ENCODE data around the gene NKAP.
"Not testable (repeated sequence)": the region's sequence is repeated elsewhere in the genome, so short reads cannot be mapped to it uniquely, and the experiment has no call there.

Gene NKAP

DNA sequence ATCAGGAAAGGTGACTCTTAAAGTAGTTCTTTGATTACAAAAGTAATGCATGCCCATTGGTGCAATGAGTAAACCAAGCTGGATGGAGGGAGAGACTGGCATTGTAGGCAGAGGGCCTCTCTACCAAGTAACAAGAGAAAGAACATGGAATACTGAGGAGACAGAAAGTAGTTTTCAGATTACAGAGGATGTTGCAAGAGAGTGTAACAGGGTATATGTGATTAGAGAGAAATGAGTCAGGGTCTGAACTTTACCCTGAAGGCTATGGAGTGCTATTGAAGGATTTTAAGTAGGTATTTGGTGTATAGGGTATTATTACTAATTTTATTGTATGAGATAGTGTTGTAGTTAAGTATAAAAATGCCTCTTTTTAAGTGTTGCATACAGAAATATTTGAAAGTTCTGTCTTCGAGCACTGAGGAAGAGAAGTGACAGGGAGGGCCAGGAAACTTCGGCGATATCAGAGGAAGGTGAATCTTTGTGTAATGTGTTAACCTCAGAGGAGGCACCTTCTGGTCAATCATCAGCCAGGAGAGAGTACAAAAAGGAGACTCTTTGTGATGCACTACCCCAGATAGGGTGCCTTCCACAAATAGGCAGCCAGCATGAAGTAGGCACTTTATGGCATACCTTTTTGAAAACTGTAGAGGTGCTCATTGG, 8.2 kb downstream of the NKAP start:
- DNase-seq = no peak

DNA sequence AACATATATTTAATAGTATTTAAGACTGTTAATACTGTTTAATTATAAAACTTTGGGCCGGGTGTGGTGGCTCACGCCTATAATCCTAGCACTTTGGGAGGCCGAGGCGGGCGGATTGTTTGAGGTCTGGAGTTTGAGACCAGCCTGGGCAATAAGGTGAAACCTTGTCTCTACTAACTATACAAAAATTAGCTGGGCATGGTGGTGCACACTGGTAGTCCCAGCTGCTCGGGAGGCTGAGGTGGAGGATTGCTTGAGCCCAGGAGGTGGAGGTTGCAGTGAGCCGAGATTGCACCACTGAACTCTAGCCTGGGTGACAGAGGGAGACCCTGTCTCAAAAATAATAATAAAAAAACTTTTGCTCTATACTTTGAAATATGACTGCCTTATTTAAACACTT, 21.2 kb downstream of the NKAP start:
- not testable (repeated sequence) for DNase-seq

DNA sequence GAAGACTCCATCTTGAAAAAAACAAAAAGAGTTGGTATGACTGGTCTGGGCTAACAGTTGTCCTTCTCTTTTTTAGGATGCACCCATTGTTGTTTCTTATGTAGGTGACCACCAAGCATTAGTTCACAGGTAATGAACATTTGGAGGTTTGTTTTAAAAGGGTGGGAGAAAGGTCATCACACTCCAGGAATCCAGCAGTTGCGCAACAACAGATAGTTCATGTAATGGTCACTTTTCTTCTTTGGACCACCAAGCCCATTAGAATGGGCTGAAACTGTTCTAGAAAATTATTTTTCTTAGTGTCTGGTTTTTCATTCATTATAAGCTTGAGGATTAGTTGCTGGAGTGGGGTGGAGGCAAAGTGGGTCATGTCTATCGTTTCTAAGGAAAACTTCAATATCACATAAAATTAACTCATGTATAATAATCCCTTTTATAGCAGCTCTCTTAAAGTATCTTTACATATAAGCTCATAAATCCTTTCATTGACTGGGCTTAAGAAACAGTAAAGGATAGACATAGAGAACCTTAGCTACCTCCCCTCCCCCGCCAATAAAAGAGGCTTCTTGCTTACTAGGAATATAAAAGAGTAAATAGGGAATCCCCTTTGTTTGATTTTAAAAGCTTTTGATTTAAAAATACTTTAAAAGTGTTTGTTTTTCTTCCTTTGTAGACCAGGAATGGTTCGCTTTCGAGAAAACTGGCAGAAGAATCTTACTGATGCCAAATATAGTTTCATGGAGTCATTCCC, 23.5 kb downstream of the NKAP start:
- no peak for DNase-seq

DNA sequence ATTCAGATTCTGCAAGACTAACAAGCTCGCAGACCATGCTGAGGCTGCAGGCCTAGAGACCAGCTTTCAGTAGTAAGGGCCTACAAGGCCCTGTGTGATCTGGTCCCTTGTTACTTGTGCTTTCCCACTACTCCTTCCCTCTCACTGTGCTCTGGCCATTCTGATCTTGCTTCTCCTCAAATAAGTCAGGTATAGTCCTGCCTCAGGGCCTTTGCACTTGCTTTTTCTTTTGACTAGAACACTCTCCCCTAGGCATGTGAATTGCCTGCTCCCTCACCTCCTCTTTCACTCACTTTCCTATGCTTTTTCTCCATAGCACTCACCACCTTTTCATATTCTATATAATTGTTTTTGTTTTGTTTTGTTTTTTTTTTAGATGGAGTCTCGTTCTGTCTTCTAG, 25.7 kb downstream of the NKAP start:
- no peak for DNase-seq

DNA sequence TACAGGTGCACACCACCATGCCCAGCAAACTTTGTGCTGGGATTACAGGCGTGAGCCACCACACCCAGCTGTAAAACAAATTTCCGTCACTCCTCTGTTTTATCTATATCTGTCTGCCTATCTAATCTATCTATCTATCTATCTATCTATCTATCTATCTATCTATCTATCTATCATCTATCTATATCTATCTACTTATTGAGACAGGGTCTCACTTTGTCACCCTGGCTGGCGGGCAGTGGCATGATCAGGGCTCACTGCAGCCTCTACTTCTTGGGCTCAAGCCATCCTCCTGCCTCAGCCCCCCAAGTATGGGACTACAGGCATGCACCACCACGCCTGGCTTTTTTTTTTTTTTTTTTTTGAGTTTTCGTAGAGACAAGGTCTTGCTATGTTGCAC, 27.2 kb downstream of the NKAP start:
- no peak for DNase-seq

DNA sequence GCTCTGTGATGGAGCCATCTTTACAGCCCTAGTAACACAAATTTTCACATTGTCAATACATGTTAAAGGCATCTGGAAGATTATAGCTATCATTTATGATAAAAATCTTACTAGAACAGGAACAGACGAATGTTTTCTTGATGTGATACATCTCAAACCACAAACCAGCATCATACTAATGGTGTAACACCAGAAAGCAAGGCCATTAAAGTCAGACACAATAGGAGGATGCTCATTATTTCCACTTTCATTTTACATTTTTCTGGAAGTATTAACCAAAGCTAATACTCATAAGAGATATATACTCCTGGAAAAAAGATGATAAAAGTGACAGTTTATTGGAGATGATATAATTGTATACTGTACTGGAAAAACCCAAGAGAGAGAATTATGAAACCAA, 42.6 kb downstream of the NKAP start:
- DNase-seq = no peak

DNA sequence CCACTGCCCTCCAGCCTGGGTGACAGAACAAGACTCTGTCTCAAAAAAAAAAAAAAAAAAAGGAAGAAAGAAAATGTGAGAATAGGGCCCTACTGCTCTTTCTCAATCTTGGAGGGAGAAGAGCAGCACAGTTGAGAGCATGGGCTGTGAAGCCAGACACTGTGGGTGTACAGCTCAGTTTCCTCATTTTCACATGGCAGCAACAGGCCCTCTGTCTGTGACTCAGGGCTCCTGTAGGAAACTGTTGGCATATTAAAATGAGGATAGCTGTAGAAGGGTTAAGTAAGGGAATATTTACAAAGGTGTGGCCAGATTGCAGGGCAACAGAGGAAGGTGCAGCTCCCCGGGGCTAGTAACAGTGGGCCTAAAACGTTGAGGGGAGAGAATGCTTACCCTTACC, 44.4 kb downstream of the NKAP start:
- no peak for DNase-seq

DNA sequence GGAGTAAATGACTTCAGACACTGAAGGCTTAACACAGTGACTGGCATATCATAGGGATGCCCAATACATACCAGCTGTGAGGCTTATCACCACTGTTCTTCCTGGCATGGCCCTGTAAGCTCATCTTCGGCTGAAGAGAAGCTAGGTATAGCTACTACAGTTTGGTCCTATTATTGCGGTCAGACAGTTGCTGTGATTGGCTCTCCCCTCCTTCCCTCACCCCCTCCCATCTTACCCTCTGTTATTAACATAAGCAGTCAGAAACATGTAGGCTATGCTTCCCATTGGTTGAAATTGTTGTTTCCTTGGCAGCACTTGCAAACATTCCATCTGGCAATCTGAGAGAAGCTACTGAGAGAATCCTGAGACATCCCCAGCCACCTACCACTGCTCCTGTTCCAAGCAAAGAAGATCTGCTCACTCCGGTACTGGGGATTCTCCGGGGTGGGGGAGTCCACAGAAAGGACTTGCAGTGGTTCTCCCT, 47.7 kb downstream of the NKAP start, which contains the start of gene AKAP14:
TSS of gene AKAP14 (plus strand) at position 51 of the 484 bp plus-strand sequence. CDS start 7,331 bp downstream, outside the sequence.
- DNase-seq = no peak

DNA sequence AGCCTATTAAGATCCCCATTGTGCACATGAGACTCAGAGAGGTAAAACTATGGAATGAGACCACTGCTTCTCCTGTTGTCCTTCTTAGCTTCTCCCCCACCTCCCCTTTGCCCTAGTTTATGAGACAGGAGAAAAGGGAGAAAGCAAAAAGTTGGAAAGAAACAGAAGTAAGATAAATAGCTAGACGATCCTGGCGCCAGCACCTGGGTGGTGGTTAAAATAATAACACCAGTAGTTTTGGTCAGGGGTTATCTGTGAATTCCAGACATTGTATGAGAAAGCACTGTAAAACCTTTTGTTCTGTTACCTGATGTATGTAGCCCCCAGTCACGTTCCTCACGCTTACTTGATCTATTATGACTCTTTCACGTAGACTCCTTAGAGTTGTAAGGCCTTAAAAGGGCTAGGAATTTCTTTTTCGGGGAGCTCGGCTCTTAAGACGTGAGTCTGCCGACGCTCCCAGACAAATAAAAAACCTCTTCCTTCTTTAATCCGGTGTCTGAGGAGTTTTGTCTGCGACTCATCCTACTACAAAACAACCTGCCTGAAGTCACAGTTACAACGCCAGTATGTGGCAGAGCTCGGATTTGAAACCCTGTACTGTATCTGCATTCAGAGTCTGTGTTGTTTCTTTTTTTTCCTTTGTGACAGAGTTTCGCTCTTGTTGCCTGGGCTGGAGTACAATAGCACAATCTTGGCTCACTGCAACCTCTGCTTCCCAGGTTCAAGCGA, 51.4 kb downstream of the NKAP start:
- not testable (repeated sequence) for DNase-seq

DNA sequence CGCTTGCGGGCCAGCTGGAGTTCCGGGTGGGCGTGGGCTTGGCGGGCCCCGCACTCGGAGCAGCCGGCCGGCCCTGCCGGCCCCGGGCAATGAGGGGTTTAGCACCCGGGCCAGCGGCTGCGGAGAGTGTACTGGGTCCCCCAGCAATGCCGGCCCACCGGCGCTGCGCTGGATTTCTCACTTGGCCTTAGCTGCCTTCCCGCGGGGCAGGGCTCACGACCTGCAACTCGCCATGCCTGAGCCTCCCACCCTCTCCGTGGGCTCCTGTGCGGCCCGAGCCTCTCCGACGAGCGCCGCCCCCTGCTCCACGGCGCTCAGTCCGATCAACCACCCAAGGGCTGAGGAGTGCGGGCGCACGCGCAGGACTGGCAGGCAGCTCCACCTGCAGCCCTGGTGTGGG, 52.9 kb downstream of the NKAP start:
- DNase-seq = not testable (repeated sequence)

DNA sequence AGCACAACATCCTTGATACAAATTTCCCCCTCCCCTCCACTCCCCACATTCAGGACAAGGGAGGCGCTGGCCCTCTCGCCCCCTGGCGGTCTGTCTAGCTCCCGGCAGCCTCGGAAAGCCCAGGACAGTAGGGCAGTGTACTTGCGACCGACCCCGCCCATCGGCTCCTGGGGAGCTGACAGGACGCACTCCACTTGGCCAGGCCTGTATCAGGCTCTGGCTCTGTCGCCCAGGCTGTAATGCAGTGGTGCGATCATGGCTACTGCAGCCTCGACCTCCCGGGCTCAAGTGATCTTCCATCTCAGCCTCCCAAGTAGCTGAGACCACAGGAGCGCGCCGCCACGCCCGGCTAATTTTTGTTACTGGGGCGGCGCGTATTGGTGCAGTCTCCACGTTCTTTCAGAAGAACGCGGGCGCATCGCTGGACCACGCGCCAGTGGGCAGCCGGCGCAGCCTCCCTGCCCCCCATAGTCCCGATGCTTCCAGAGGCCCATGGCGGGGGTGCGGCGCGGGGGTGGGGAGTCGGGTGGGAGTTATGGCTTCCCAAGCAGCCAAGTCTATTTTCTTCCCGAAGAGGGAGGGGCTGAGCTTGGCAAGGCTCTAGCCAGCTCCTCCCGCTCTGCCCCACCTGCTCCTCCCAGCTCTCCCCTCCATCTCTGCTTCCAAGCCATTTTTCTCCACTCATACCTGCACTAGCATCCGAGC, 55.7 kb downstream of the NKAP start:
- DNase-seq = peak; percentile 48

DNA sequence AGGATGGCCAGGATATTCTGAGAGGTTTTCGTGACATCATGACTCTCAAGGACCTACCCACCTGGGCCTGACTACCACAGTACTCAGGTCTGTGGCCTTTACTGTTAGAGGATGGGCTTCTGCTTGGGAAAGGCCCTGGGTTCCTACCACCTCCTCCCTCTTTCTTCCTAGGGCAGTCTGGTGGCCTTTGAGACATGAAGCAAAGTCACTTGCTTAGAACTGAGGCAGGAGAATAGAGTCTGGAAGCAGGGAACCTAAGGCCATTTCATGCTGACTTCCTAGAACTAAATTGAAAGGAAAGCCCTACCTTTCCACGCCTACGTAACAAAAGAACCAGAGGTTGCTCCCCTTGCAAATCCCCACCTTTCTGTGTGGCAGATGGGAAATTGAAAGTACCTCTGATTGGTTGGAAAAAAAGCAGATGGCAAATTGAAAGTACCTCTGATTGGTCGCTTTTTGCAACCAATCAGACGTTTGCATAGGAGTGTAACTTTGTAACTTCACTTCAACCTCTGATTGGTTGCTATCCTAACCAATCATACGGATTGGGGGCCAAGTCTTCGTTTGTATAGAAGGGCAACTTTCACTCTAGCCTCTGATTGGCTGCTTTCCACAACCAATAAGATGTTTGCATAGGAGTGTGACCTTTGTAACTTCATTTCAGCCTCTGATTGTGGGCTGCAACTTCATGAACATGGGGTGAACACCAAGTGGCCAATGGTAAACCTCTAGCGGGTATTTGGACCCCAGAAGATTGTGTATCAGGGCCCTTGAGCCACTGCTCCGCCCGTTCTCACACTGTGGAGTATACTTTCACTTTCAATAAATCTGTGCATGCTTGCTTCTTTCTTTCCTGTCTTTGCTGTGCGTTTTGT, 57.8 kb downstream of the NKAP start:
- DNase-seq = no peak

DNA sequence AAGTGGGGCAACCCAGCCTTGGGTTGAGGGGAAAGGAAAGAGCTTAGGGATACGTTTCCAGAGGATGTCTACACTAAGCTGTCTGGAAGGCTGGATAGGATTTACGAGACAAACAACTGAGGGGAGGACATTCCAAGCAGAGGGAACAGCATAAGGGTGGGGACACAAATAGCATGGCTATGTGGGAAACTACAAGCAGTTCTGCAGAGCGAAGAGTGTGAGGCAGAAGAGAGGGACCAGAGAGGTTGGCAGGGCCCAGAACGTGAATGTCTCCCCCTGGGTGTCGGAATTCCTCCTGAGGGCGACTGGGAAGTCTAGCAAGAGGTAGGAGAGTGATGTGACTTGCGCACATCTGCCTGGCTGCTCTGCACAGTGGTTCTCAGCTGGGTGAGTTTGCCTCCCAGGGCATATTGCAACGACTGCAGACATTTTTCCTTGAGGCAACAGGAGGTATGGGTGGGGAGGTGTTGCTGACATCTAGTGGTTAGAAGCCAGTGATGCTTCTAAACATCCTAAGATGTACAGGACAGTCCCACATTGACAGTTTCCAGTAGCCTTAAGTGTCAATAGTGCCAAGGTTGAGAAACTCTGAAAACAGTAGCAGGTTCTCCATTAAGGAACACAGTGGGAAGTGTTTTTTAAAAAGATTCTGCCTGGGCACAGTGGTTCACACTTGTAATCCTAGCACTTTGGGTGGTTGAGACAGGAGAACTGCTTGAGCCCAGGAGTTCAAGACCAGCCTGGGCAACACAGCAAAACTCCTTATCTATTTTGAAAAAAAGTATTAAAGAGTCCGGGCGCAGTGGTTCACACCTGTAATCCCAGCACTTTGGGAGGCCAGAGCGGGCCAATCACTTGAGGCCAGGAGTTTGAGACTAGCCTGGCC, 62.8 kb downstream of the NKAP start:
- DNase-seq = no peak

DNA sequence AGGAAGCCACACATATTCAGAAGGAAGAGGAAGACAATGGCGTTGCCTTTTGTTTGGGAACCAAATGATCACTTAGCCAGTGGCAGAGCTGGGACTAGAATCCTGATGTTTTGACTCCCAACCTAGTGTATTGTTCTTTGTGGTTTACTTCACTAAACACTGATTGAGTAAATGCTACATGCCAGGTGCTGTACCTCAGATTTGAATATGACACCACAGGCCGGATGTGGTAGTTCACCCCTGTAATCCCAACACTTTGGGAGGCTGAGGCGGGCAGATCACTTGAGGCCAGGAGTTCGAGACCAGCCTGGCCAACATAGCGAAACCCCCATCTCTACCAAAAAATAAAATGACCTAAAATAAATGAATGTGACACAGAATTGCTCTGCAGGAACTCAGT, 63.5 kb downstream of the NKAP start:
- DNase-seq = no peak

DNA sequence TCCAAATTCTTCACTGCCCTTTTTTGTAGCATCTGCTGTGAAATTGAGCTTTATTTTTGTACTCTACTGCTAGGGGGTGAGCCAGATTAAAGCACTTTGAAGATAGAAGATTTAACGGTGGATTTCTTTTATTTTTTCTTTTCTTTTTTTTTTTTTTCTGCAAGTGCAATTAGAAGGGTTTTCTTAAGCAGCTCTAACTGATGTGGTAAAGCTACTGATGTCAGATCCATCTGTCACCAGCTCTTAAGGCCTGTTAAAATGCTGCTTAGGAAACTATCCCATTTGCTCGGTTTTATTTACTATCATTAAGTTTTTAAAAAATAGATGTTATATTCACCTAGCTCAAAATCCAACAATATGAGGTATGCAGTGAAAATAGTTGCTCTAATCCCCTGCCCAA, 64.8 kb downstream of the NKAP start:
- DNase-seq = no peak

DNA sequence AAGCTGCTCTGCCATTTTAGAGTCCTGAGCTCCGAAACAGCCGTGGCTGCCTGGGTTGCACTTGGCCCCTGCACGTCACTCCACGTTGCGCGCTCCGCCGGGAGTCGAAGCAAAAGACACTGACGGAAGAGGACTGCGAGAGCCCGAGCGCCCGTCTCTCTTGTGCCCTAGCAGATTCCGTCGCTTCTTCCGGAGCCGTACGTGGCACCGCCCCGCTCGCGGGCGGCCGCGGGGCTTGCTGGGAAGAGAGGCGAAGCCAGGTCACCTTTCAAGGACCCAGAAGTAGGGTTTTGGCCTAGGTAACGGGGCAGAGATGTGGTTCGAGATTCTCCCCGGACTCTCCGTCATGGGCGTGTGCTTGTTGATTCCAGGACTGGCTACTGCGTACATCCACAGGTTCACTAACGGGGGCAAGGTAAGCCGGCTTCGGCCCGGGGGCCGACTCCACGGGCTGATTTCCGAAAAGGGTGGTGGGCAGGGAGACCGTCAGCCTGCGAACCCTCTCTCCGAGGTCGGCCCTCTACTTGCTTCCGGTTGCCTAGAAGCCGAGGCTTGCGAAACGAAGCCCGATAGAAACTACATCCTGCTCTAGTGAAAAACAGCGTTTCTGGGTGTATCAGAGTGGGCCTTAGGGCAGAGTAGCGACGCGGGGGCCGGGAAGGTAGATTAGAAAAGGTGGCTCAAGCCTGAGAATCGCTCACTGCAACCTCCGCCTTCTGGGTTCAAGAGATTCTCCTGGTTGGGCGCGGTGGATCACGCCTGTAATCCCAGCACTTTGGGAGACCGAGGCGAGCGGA, 71.8 kb downstream of the NKAP start, which contains the start of the genes NDUFA1 and RNF113A:
TSS of gene NDUFA1 (plus strand) at position 234 of the 797 bp plus-strand sequence. CDS start at position 314, 80 bp downstream.
TSS of gene RNF113A (minus strand) at position 135 of the 797 bp plus-strand sequence. CDS start at position 15, 120 bp downstream.
- peak; percentile 70 for DNase-seq

DNA sequence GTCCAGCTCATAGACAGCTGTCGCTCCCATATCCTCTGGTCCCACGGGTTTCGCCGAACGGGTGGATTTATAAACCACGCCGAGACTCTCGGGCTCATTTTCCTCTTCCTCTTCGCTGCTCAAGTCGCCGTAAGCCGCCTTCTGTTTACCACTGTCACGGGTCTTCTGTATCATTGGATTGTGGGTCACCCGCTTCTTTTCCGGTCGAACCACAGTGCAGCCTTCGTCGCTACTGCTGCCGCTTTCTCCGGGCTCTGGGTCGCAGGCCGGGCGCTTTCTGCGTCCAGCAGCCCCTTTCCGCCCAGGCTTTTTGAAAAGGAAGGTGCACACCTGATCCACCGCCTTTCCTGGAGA, 72.3 kb downstream of the NKAP start:
- peak; percentile 23 for DNase-seq

Measured in T-helper 9 cell (primary cell).